Activated CD8-positive, alpha-beta memory T cell treated with anti-CD3 and anti-CD28 coated beads for 4 hours (primary cell): Measurements from ENCODE around the gene HLCS.
"Not testable (repeated sequence)": the region's sequence is repeated elsewhere in the genome, so short reads cannot be mapped to it uniquely, and the experiment has no call there.

Experiments used
- DNase-seq, 2 donors: peaks; one replicate each; pipeline ENCODE4 v3.0.0-alpha.2; 2020; ENCODE audit warnings: low read depth in 2 of 2

Gene HLCS

DNA sequence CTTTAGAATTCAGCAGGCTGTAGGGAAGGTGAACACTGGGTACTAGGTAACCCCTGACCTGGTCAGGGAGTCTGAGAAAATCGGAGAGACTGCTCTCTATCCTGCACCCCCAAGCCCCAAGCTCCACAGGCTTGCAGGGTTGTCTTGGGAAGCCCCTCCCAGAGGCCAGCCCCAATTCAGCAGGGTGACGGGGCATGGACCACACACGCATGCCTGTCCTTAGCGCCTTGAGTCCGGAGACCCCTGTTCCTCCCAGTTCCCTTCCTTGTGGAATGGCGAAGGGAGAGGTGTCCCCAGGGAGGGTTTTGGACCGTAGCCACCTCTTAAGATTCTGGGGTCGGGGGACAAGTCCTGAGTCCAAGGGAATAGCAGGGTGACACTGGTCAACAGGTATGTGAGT, 116.1 kb downstream of the HLCS start:
- DNase-seq: no peak

DNA sequence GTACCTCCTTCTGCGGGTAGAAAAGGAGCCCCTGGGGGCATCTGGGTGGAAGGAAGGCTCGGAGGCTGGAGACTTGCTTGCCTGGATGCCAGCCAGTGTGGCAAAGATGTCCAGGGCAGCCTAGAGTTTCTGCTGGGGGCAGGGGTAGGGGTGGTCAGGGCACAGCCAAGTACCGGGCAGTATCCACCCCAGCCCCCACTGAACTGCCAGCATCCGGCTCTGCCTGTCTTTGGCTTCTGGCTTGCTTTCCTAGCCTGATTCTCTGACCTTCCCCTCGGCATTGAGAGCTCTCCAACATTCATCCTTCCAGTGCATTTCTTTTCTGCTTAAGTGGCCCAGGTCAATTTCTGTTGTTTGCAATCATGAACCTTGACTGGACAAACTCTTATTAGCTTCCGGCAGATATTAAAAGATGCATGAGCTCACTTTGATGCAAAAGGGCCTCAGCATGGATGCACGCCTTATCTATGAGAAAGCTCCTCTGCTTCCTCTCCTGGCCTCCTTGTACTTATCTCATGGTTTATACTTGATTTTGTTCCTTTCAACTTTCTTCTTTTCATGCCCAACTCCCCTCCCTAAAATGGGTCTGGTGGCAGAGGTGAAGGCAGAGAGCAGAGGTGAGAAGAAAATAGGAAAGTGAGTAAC, 116.9 kb downstream of the HLCS start:
- no peak for DNase-seq

- no peak for DNase-seq
Measured at GRCh38 chr21:36848730-36849274, 117.7 kb downstream of the HLCS start.

DNA sequence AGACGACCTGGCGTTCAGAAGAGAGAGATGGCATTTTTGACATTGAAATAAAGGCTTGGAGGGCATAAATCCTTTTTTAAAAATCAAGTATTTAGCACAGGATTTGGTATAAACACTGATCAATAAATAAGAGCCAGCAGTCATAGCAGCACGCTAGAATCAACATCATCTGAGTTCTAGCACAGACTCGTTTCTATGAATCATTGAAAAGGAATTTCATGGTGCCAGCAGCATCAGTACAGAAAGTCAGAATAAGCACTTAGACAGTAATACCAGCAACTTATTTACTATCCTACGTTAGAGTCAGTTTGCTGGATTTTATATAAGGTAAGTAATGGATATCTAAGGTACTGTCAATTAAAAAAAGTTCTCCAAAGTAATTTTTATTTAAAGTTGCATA, 119.3 kb downstream of the HLCS start:
- DNase-seq: no peak

- no peak for DNase-seq
Measured at GRCh38 chr21:36846631-36847030, 119.8 kb downstream of the HLCS start.

DNA sequence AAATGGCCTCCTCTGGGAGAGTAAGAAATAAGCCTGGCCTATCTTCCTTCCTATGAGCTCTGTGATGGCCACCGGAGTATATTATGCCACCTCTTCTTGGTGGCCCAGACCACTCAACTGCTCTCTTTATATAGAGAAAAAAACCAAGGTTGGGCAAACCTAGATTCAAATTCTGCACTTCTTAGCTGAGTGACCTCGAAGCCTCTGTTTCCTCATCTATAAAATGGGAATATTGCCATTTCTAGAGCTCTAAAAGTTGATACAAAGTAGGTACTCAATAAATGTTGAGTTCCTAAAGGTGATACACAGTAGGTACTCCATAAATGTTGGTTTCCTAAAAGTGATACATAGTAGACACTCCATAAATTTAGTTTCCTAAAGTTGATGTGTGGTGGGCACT, 120.7 kb downstream of the HLCS start:
- no peak for DNase-seq

- no peak for DNase-seq
Measured at GRCh38 chr21:36845070-36845469, 121.4 kb downstream of the HLCS start.

DNA sequence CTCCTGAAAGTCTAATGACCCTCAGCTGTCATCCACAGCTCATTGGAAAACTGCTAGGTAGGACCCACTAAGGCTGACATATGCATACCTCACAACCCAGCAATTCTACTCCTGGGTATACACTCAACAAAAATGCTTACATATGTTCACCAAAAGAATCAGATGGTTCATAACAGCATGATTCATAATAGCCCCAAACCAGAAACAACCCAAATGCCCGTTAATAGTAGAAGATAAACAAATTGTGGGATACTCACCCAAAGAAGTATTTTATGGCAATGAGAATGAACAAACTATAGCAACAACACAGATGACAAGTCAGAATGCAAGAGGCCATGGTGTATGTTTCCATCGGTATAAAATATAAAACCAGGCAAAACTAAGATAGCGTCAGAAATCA, 124.6 kb downstream of the HLCS start:
- no peak for DNase-seq

DNA sequence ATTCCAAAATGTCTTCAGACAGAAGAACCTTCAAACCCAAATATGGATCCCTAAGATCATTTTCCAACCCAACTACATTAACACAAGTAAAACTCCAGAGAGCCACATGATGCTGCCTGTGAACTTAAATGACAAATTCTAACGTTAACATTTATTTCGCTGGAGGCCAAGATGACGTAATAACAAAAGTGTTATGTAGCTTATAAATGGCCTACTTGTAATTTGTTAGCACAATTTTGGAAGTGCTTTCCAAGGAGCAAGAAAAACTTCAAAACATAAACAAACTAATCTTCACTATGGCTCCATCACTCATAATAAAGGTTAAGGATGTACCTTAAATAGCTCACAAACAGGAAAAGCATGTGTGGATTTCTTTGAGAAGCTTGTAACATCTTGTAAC, 126.7 kb downstream of the HLCS start:
- DNase-seq: no peak

GRCh38 chr21:36839123-36839522, 127.3 kb downstream of the HLCS start:
- no peak for DNase-seq

- DNase-seq: no peak
Measured at GRCh38 chr21:36835383-36835795, 131.1 kb downstream of the HLCS start.

DNA sequence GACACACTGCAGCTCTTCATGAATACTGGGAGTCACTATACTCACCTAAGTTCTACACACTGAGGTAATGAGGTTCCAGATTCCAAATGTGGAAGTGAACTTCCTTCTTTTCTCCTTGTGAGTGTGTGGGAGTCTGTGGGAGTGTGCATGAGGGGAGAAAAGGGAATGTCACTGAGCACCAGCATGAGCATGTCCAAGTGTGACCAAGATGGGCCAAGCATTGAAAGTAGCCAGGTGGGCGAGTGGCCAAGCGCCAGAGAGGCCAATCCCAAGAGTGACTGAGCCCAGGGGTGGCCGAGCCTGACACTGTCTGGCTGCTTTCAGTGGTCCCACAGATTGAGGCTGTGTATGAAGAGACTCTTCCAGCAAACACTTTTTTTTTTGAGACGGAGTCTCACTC, 132.3 kb downstream of the HLCS start:
- no peak for DNase-seq

DNA sequence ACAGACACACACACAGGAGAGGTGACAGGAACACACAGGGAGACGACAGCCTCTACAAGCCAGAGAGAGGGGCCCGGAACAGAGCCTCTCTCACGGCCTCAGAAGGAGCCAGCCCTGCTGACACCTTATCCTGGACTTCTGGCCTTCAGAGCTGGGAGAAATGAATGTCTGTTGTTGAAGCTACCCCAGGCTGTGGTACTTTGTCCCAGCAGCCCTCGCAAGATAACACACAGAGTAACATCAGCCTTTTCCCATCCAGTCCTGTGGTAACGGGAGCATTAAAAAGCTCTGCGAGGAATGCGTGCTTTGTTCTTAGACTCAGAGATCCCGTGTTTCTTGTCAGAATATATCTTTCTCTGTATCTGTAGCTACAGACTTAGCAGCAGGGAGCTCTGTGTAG, 136.4 kb downstream of the HLCS start:
- no peak for DNase-seq

GRCh38 chr21:36828891-36829515, 137.5 kb downstream of the HLCS start:
- DNase-seq: no peak

- DNase-seq: no peak
Measured at GRCh38 chr21:36828208-36828607, 138.3 kb downstream of the HLCS start.

DNA sequence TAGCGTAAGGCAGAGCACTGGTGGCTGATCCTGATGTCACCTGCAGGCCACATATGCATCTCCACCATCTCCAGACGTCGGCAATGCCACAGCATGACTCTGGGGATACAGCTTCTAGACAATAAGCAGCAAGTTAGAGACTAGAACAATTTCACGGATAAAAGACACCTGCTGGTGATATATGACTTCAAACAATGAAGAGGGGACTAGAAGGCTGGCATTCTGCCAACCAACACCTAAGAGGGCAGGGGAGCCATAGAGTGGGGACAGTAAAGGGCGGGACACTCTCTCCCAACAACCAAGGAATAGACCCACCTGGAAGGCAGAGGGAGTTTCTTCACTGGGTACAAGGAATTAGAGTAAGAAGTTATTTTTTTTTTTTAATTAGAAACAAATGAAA, 140.8 kb downstream of the HLCS start:
- DNase-seq: no peak

- DNase-seq: no peak
Measured at GRCh38 chr21:36821032-36821299, 145.5 kb downstream of the HLCS start.

GRCh38 chr21:36820176-36821031, 146.1 kb downstream of the HLCS start:
- no peak for DNase-seq

- DNase-seq: no peak
Measured at GRCh38 chr21:36817732-36818450, 148.6 kb downstream of the HLCS start.

DNA sequence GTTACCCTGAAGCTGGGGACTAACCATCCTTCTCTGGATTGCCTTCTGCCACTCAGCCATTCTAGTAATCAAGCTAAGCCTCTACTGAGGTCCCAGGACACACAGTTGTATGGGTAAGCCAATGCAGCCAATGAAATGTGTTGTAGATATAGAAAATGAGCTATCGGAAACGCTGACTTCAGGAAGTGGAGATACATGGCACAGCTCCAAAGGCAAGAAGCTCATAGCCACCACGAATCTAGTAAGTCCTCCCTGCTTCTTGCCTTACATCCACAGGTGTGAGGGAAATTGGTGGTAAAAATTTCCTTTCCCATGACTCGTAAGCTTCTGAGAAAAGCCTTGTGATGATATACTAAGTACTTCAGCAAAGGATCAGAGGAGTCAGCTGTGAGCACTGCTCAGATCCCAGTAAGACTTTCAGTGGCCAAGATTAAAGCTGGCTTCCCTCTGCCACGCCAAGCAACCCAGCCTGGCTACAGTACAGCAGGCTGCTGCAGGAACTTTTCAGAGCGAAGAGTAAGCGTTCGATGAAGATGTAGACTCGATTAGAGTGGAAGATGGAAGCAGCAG, 149.8 kb downstream of the HLCS start:
- DNase-seq: no peak

- DNase-seq: not testable (repeated sequence)
Measured at GRCh38 chr21:36816026-36816425, 150.4 kb downstream of the HLCS start.

DNA sequence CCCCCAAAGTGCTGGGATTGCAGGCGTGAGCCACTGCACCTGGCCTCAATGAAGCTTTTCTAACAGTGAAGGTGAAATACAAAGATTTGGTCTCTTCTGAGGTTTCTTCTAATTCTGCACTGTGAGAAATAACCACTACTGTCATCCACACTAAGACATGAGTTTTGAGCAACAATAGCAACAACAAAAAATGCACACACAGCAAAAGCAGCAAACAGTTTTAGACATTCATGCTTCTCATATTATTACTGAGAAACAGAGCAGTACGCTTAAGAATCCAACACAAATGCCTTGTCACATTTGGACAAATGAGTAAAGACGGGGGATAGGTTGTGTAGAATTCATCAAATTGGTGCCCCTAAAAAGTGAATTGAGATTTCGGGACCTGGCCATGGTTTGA, 151.2 kb downstream of the HLCS start:
- DNase-seq: no peak
